HepG2 (cell line): ENCODE measurements around the gene S100P. TPM values are rescaled to one million over a fixed set of nuclear protein-coding genes. Genes with fewer than 3 reads are reported as not detected.
A peak's percentile ranks its signal among the peaks of the same experiment; 100 is the strongest.

Experiments
- ASH2L ChIP-seq: fragments of 300-600, 200-600 bp; sonication (generic); IDR thresholded peaks from 2 replicates; pipeline ENCODE4 v1.7.0; 2017; ENCODE audit warnings: low read depth, mild to moderate bottlenecking, moderate library complexity, mixed read lengths, low read length; ENCODE audit not compliant: insufficient read length
- ATF7-NPFF ChIP-seq: sonication (generic); formaldehyde crosslinking; IDR thresholded peaks from 2 replicates; pipeline ENCODE4 v1.8.1; 2023; ENCODE audit warnings: mild to moderate bottlenecking, low read depth, missing genetic modification reagents, moderate library complexity
- CC2D1A ChIP-seq: sonication (generic); formaldehyde crosslinking; IDR thresholded peaks from 2 replicates; pipeline ENCODE4 v1.8.1; 2023; ENCODE audit warnings: mild to moderate bottlenecking, missing genetic modification reagents
- DBP ChIP-seq: sonication (generic); formaldehyde crosslinking; IDR thresholded peaks from 2 replicates; pipeline ENCODE4 v1.4.0; 2020; ENCODE audit warnings: missing genetic modification reagents; ENCODE audit errors: not compliant biosample characterization
- DMTF1 ChIP-seq: sonication (generic); formaldehyde crosslinking; IDR thresholded peaks from 2 replicates; pipeline ENCODE4 v1.4.0; 2020; ENCODE audit warnings: mild to moderate bottlenecking, missing genetic modification reagents
- GPN1 ChIP-seq: sonication (generic); formaldehyde crosslinking; IDR thresholded peaks from 2 replicates; pipeline ENCODE4 v1.5.1; 2020; ENCODE audit warnings: missing genetic modification reagents, borderline replicate concordance
- IRX3 ChIP-seq: sonication (generic); formaldehyde crosslinking; IDR thresholded peaks from 2 replicates; pipeline ENCODE4 v1.8.1; 2023; ENCODE audit warnings: mild to moderate bottlenecking, low read depth, missing genetic modification reagents, borderline replicate concordance
- NR3C1 ChIP-seq: sonication (generic); formaldehyde crosslinking; IDR thresholded peaks from 2 replicates; pipeline ENCODE4 v1.4.0; 2020; ENCODE audit warnings: missing genetic modification reagents
- RBFOX2 ChIP-seq: fragments of 200-400 bp; formaldehyde crosslinking; IDR thresholded peaks from 2 replicates; pipeline ENCODE4 v1.6.1; 2017; ENCODE audit warnings: low read depth, mild to moderate bottlenecking, low read length
- SMARCC2 ChIP-seq: fragments of 450-650 bp; IDR thresholded peaks from 2 replicates; pipeline ENCODE4 v1.6.1; 2017; ENCODE audit warnings: antibody characterized with exemption, mild to moderate bottlenecking
- TERF1 ChIP-seq: sonication (generic); formaldehyde crosslinking; IDR thresholded peaks from 2 replicates; pipeline ENCODE4 v1.8.0; 2022; ENCODE audit warnings: mild to moderate bottlenecking, missing genetic modification reagents, moderate library complexity
- ZBTB43 ChIP-seq: sonication (generic); formaldehyde crosslinking; conservative IDR thresholded peaks from 2 replicates; pipeline ENCODE4 v1.4.0; 2020; ENCODE audit warnings: missing genetic modification reagents
- ZFP36L2 ChIP-seq: sonication (generic); formaldehyde crosslinking; IDR thresholded peaks from 2 replicates; pipeline ENCODE4 v1.4.0; 2020; ENCODE audit warnings: missing genetic modification reagents
- ZNF276 ChIP-seq: sonication (generic); formaldehyde crosslinking; IDR thresholded peaks from 2 replicates; pipeline ENCODE4 v1.4.0; 2020; ENCODE audit warnings: mild to moderate bottlenecking, low read depth, missing genetic modification reagents
- ZNF33A ChIP-seq: sonication (generic); formaldehyde crosslinking; IDR thresholded peaks from 2 replicates; pipeline ENCODE4 v1.5.1; 2020; ENCODE audit warnings: missing genetic modification reagents, mild to moderate bottlenecking, moderate library complexity, borderline replicate concordance
- ZNF350 ChIP-seq: sonication (generic); formaldehyde crosslinking; IDR thresholded peaks from 2 replicates; pipeline ENCODE4 v1.4.0; 2020; ENCODE audit warnings: mild to moderate bottlenecking, low read depth, missing genetic modification reagents, borderline replicate concordance
- ZNF496 ChIP-seq: sonication (generic); formaldehyde crosslinking; IDR thresholded peaks from 2 replicates; pipeline ENCODE4 v1.8.1; 2023; ENCODE audit warnings: mild to moderate bottlenecking, moderate library complexity, missing genetic modification reagents; ENCODE audit not compliant: insufficient replicate concordance
- ZNF563 ChIP-seq: sonication (generic); formaldehyde crosslinking; IDR thresholded peaks from 2 replicates; pipeline ENCODE4 v1.8.0; 2022; ENCODE audit warnings: mild to moderate bottlenecking, moderate library complexity, missing genetic modification reagents
- ZNF614 ChIP-seq: IDR thresholded peaks from 2 replicates; pipeline ENCODE4 v1.6.1; 2018; ENCODE audit warnings: missing biosample characterization, missing genetic modification reagents, inconsistent platforms, borderline replicate concordance
- ZNF7 ChIP-seq: IDR thresholded peaks from 2 replicates; pipeline ENCODE4 v1.6.1; 2016; ENCODE audit warnings: missing biosample characterization, missing genetic modification reagents
- polyA plus RNA-seq, 8 experiments: library from polyadenylated mRNA; depleted of rRNA in 3 of 8; stranded (reverse) in 7 of 8; unstranded in 1 of 8; fragments of >200 nt; fragmentation: Illumina TruSeq in 4 of 8; extraction: Trizol in 4 of 8; gene quantifications; 2 replicates each; pipeline versions ENCODE4 v1.2.1 to v1.2.3, GENCODE V29; 2011 to 2016; ENCODE audit warnings: low read depth in 4 of 8, missing spikeins in 1 of 8, mixed read lengths in 1 of 8; ENCODE audit not compliant: insufficient read depth in 1 of 8
- total RNA-seq, 5 experiments: library from RNA; depleted of rRNA; stranded (reverse); fragments of >200 nt; fragmentation: Illumina TruSeq; extraction: Trizol; gene quantifications; 2 replicates each; pipeline ENCODE4 v1.2.3, GENCODE V29; 2016; ENCODE audit warnings: low read depth in 1 of 5

S100P gene
- total and polyA plus RNA-seq, 2 of the 13 experiments (the other 11 are each of a cell fraction or from before 2014, with no cell fraction given): 278 to 1,649 TPM

- TF ChIP-seq TERF1 (CRISPR knock-in tag) (no peak), DMTF1 (CRISPR knock-in tag) (no peak), ZNF496 (CRISPR knock-in tag) (no peak), ZNF614 (CRISPR knock-in tag) (no peak), SMARCC2 (no peak), NR3C1 (CRISPR knock-in tag) (no peak), DBP (no peak), RBFOX2 (0 out of 2 replicates have a peak, but pooled peaks have one; percentile 17), ZNF563 (CRISPR knock-in tag) (no peak), ASH2L (no peak), ZNF7 (no peak), CC2D1A (CRISPR knock-in tag) (no peak), ZNF33A (CRISPR knock-in tag) (no peak), ZNF276 (CRISPR knock-in tag) (no peak), IRX3 (no peak), ZNF350 (CRISPR knock-in tag) (no peak), ZFP36L2 (CRISPR knock-in tag) (no peak), ZBTB43 (no peak), ATF7-NPFF (no peak), GPN1 (CRISPR knock-in tag) (no peak)
These were observed 40.6 kb downstream of the S100P start (continued) for GRCh38 chr4:6734165-6734786.
